ENCODE measurements around the gene ONECUT3.

Gene ONECUT3

GRCh38 chr19:1770866-1771576, 17.7 kb downstream of the ONECUT3 start:
- H3F3A ChIP-seq (ENCODE audit: low read depth): no peaks in the 10 kb centered on the region
- no peaks in the 10 kb centered on the region for H3K9me2 ChIP-seq (replicated peaks; ENCODE audit: low read depth, low read length)
- H3K9me3 ChIP-seq (ENCODE audit: insufficient read depth, low read depth, low read length): peaks cover 9% of the 10 kb centered on the region
- no peaks in the 10 kb centered on the region for H3K79me2 ChIP-seq (ENCODE audit: insufficient read depth, low read length)
- H3K4me3 ChIP-seq (ENCODE audit: low read length, poor library complexity, severe bottlenecking): no peak overlapping the region
- no peak overlapping the region for H3K4me2 ChIP-seq (ENCODE audit: low read depth, low read length, poor library complexity, severe bottlenecking)
- H3K36me3 ChIP-seq (ENCODE audit: insufficient read depth, low read length): no peaks in the 10 kb centered on the region
- no peak for TF ChIP-seq CTCF (conservative IDR thresholded peaks at IDR 0.05; ENCODE audit: low read length)
- TF ChIP-seq EZH2phosphoT487 (IDR thresholded peaks at IDR 0.05; ENCODE audit: borderline replicate concordance): no peak
- H4K20me1 ChIP-seq (ENCODE audit: insufficient read depth, low read length, poor library complexity, severe bottlenecking): no peaks in the 10 kb centered on the region
- no peak overlapping the region for H2AFZ ChIP-seq (ENCODE audit: low read length)
- no peaks in the 10 kb centered on the region for H3K27me3 ChIP-seq (ENCODE audit: insufficient read depth, low read length, poor library complexity, severe bottlenecking)
- peaks cover 17% of the 10 kb centered on the region for H3K4me1 ChIP-seq (ENCODE audit: insufficient read depth, low read length, poor library complexity, severe bottlenecking)
- no peak overlapping the region for H3K9ac ChIP-seq (ENCODE audit: low read depth, low read length, poor library complexity, severe bottlenecking)

- Histone ChIP-seq H3K4me1 (ENCODE audit: insufficient read depth, low read length, poor library complexity, severe bottlenecking) (no peaks in the 10 kb centered on the region), H3F3A (ENCODE audit: low read depth) (no peaks in the 10 kb centered on the region), H4K20me1 (ENCODE audit: insufficient read depth, low read length, poor library complexity, severe bottlenecking) (no peaks in the 10 kb centered on the region), H3K4me2 (ENCODE audit: low read depth, low read length, poor library complexity, severe bottlenecking) (no peak overlapping the region), H3K4me3 (ENCODE audit: low read length, poor library complexity, severe bottlenecking) (no peak overlapping the region), H3K9me3 (ENCODE audit: insufficient read depth, low read depth, low read length) (peaks cover 9% of the 10 kb centered on the region), H3K27me3 (ENCODE audit: insufficient read depth, low read length, poor library complexity, severe bottlenecking) (no peaks in the 10 kb centered on the region), H3K36me3 (ENCODE audit: insufficient read depth, low read length) (no peaks in the 10 kb centered on the region), H3K79me2 (ENCODE audit: insufficient read depth, low read length) (no peaks in the 10 kb centered on the region), H3K9ac (ENCODE audit: low read depth, low read length, poor library complexity, severe bottlenecking) (no peak overlapping the region), H3K9me2 (replicated peaks; ENCODE audit: low read depth, low read length) (no peaks in the 10 kb centered on the region), H2AFZ (ENCODE audit: low read length) (no peak overlapping the region)
- no peak for TF ChIP-seq EZH2phosphoT487 (IDR thresholded peaks at IDR 0.05; ENCODE audit: borderline replicate concordance)
- no peak for TF ChIP-seq CTCF (conservative IDR thresholded peaks at IDR 0.05; ENCODE audit: low read length)
These were observed 19.9 kb downstream of the ONECUT3 start for GRCh38 chr19:1773184-1773583.

- Histone ChIP-seq H2AFZ (ENCODE audit: low read length) (no peak overlapping the region), H3K9me2 (replicated peaks; ENCODE audit: low read depth, low read length) (no peaks in the 10 kb centered on the region), H3K36me3 (ENCODE audit: insufficient read depth, low read length) (no peaks in the 10 kb centered on the region), H3K9ac (ENCODE audit: low read depth, low read length, poor library complexity, severe bottlenecking) (no peak overlapping the region), H3K79me2 (ENCODE audit: insufficient read depth, low read length) (no peaks in the 10 kb centered on the region), H3K27me3 (ENCODE audit: insufficient read depth, low read length, poor library complexity, severe bottlenecking) (no peaks in the 10 kb centered on the region), H3K9me3 (ENCODE audit: insufficient read depth, low read depth, low read length) (peaks cover 9% of the 10 kb centered on the region), H3K4me2 (ENCODE audit: low read depth, low read length, poor library complexity, severe bottlenecking) (no peak overlapping the region), H3F3A (ENCODE audit: low read depth) (no peaks in the 10 kb centered on the region), H4K20me1 (ENCODE audit: insufficient read depth, low read length, poor library complexity, severe bottlenecking) (no peaks in the 10 kb centered on the region), H3K4me1 (ENCODE audit: insufficient read depth, low read length, poor library complexity, severe bottlenecking) (no peaks in the 10 kb centered on the region), H3K4me3 (ENCODE audit: low read length, poor library complexity, severe bottlenecking) (no peak overlapping the region)
- peak; percentile 72 for TF ChIP-seq CTCF (conservative IDR thresholded peaks at IDR 0.05; ENCODE audit: low read length)
- no peak for TF ChIP-seq EZH2phosphoT487 (IDR thresholded peaks at IDR 0.05; ENCODE audit: borderline replicate concordance)
These were observed 21.9 kb downstream of the ONECUT3 start for GRCh38 chr19:1774989-1775772.

Data from Loucy (cell line).